ENCODE measurements around the gene ZNF787.

Gene ZNF787

GRCh38 chr19:56142897-56143434, 21.9 kb upstream of the ZNF787 start:
- no peak for DNase-seq

- no peak for DNase-seq
These were observed 21.1 kb upstream of the ZNF787 start for GRCh38 chr19:56142087-56142787.

GRCh38 chr19:56141417-56141993, 20.4 kb upstream of the ZNF787 start:
- no peak for DNase-seq

- peak; percentile 100 for DNase-seq
These were observed 19.7 kb upstream of the ZNF787 start, which contains the start of gene ZNF444 for GRCh38 chr19:56140583-56141416. TSS of gene ZNF444 (plus strand) at chr19:56141287. CDS start at chr19:56146912, 5,625 bp downstream.

GRCh38 chr19:56139847-56140582, 18.9 kb upstream of the ZNF787 start:
- no peak for DNase-seq

GRCh38 chr19:56138069-56138468, 17.0 kb upstream of the ZNF787 start:
- no peak for DNase-seq

GRCh38 chr19:56137405-56137804, 16.3 kb upstream of the ZNF787 start:
- no peak for DNase-seq

- no peak for DNase-seq
These were observed 15.3 kb upstream of the ZNF787 start for GRCh38 chr19:56136362-56136761.

- DNase-seq: no peak
These were observed 13.5 kb upstream of the ZNF787 start for GRCh38 chr19:56134654-56134921.

GRCh38 chr19:56133858-56134653, 13.0 kb upstream of the ZNF787 start:
- DNase-seq: no peak

- DNase-seq: no peak
These were observed 11.3 kb upstream of the ZNF787 start for GRCh38 chr19:56132316-56132822.

GRCh38 chr19:56131651-56132050, 10.6 kb upstream of the ZNF787 start:
- DNase-seq: no peak

GRCh38 chr19:56130006-56130405, 8.9 kb upstream of the ZNF787 start:
- no peak for DNase-seq

GRCh38 chr19:56126983-56127780, 6.1 kb upstream of the ZNF787 start:
- DNase-seq: no peak

- DNase-seq: peak; percentile 45
These were observed 4.9 kb upstream of the ZNF787 start for GRCh38 chr19:56125806-56126590.

- no peak for DNase-seq
These were observed 3.5 kb upstream of the ZNF787 start for GRCh38 chr19:56124578-56124977.

- no peak for DNase-seq
These were observed 2.3 kb upstream of the ZNF787 start for GRCh38 chr19:56123266-56123891.

- DNase-seq: peak; percentile 14
These were observed 520 bp downstream of the ZNF787 start for GRCh38 chr19:56120371-56121179.

- no peak for DNase-seq
These were observed 1.1 kb downstream of the ZNF787 start for GRCh38 chr19:56120002-56120370.
